T47D (cell line): ENCODE measurements around the gene CACNA1D.
A peak's percentile ranks its signal among the peaks of the same experiment; 100 is the strongest.

Source experiments
- DNase-seq, 2 experiments: peaks; one replicate each; pipeline versions ENCODE4 v3.0.0 to v3.0.0-alpha.2; 2011 to 2012; ENCODE audit warnings: low read depth in 1 of 2, low spot score in 1 of 2
- JUND ChIP-seq: IDR thresholded peaks from 2 replicates; pipeline ENCODE4 v1.6.1; 2012; ENCODE audit warnings: low read depth
- in situ Hi-C: cut with HindIII; loops from 2 replicates; pipeline ENCODE4 v1.10.0; 2016; ENCODE audit warnings: low sequenced_read_pairs, low pct_unique_long_range_greater_than_20kb

Gene CACNA1D

GRCh38 chr3:53579636-53580035 is 85.2 kb downstream of the CACNA1D start:
- in situ Hi-C loops, result no loop called here
- TF ChIP-seq JUND, result no peak
- no peak for DNase-seq

- TF ChIP-seq JUND, result no peak
- in situ Hi-C loops, result no loop called here
- DNase-seq, result no peak
Observed at GRCh38 chr3:53581671-53582070, 87.3 kb downstream of the CACNA1D start.

- in situ Hi-C loops, result no loop called here
- no peak for TF ChIP-seq JUND
- DNase-seq, result no peak
Observed at GRCh38 chr3:53583161-53583690, 88.8 kb downstream of the CACNA1D start.

- TF ChIP-seq JUND, result no peak
- no peak for DNase-seq
- in situ Hi-C loops, result no loop called here
Observed at GRCh38 chr3:53585049-53585448, 90.6 kb downstream of the CACNA1D start.

- in situ Hi-C loops, result no loop called here
- DNase-seq, result no peak
- TF ChIP-seq JUND, result no peak
Observed at GRCh38 chr3:53585627-53586026, 91.2 kb downstream of the CACNA1D start.

- in situ Hi-C loops, result no loop called here
- DNase-seq, result no peak
- no peak for TF ChIP-seq JUND
Observed at GRCh38 chr3:53588122-53588521, 93.7 kb downstream of the CACNA1D start.

- in situ Hi-C loops, result no loop called here
- no peak for TF ChIP-seq JUND
Observed at GRCh38 chr3:53589201-53589600, 94.8 kb downstream of the CACNA1D start.

GRCh38 chr3:53589806-53590205 is 95.4 kb downstream of the CACNA1D start:
- no peak for TF ChIP-seq JUND
- in situ Hi-C loops, result no loop called here
- no peak for DNase-seq

More at GRCh38 chr3:53589201-53589600, 94.8 kb downstream of the CACNA1D start:
- DNase-seq, result no peak

GRCh38 chr3:53590606-53591005 is 96.2 kb downstream of the CACNA1D start:
- no peak for TF ChIP-seq JUND
- in situ Hi-C loops, result no loop called here
- DNase-seq, result no peak

GRCh38 chr3:53591646-53592045 is 97.2 kb downstream of the CACNA1D start:
- in situ Hi-C loops, result no loop called here
- peak in 1 of 2 experiments; percentile 67 for DNase-seq
- no peak for TF ChIP-seq JUND

GRCh38 chr3:53592862-53593261 is 98.5 kb downstream of the CACNA1D start:
- in situ Hi-C loops, result no loop called here
- TF ChIP-seq JUND, result no peak
- no peak for DNase-seq

GRCh38 chr3:53593611-53594010 is 99.2 kb downstream of the CACNA1D start:
- in situ Hi-C loops, result no loop called here
- TF ChIP-seq JUND, result no peak
- no peak for DNase-seq

- DNase-seq, result no peak
- TF ChIP-seq JUND, result no peak
- in situ Hi-C loops, result no loop called here
Observed at GRCh38 chr3:53594276-53594675, 99.9 kb downstream of the CACNA1D start.

GRCh38 chr3:53595660-53596059 is 101.2 kb downstream of the CACNA1D start:
- in situ Hi-C loops, result no loop called here
- no peak for DNase-seq
- TF ChIP-seq JUND, result no peak
